Peyer's patch (tissue), 4 donors: Measurements from ENCODE around the gene RNU1-2. TPM values are rescaled to one million over a fixed set of nuclear protein-coding genes. Genes with fewer than 3 reads are reported as not detected.
A peak's percentile ranks its signal among the peaks of the same experiment; 100 is the strongest.
"Not testable (repeated sequence)": the region's sequence is repeated elsewhere in the genome, so short reads cannot be mapped to it uniquely, and the experiment has no call there.

Experiments used
- DNase-seq, 3 donors: peaks; one replicate each; pipeline ENCODE4 v3.0.0-alpha.2; 2017 to 2019
- H3K27ac ChIP-seq, 4 donors: fragments of 200-600 bp; sonication (generic); one replicate each; pipeline ENCODE4 v1.5.1; 2016 to 2019
- H3K27me3 ChIP-seq, 2 donors: fragments of 200-600 bp; sonication (generic); one replicate each; pipeline ENCODE4 v1.5.1; 2019
- H3K36me3 ChIP-seq, 3 donors: fragments of 200-600 bp; sonication (generic); one replicate each; pipeline ENCODE4 v1.5.1; 2016 to 2019
- H3K4me1 ChIP-seq, 4 donors: fragments of 200-600 bp; sonication (generic); one replicate each; pipeline ENCODE4 v1.5.1; 2016 to 2019
- H3K4me3 ChIP-seq, 4 donors: fragments of 200-600 bp; sonication (generic); 1 replicate in 3 of 4; 2 replicates in 1 of 4; pipeline ENCODE4 v1.5.1; 2016 to 2019; ENCODE audit warnings: mild to moderate bottlenecking in 1 of 4
- H3K9me3 ChIP-seq, 4 donors: fragments of 200-600 bp; sonication (generic); one replicate each; pipeline ENCODE4 v1.5.1; 2016 to 2019; ENCODE audit warnings: mild to moderate bottlenecking in 1 of 4
- POLR2A ChIP-seq, 2 donors: fragments of 450-650 bp; IDR thresholded peaks; one replicate each; pipeline ENCODE4 v1.5.1; 2017; ENCODE audit warnings: antibody characterized with exemption in 2 of 2, mild to moderate bottlenecking in 2 of 2, moderate library complexity in 2 of 2
- total RNA-seq, 4 donors: library from RNA; depleted of rRNA; stranded (reverse); fragments of >200 nt; gene quantifications; one replicate each; pipeline ENCODE4 v1.1.0, GENCODE V29; 2016
- TF ChIP-seq, protein P1 (sequence below), 6 experiments: fragments of 450-650 bp in 4 of 6; fragments of 200-600 bp in 2 of 6; sonication (generic) in 1 of 6; IDR thresholded peaks; one replicate each; pipeline ENCODE4 v1.5.1; 2017 to 2019; ENCODE audit warnings: antibody characterized with exemption in 6 of 6, mild to moderate bottlenecking in 3 of 6, moderate library complexity in 1 of 6

Gene RNU1-2
- total RNA-seq, 4 donors from 2014 or later, result under 0.01 TPM

DNA sequence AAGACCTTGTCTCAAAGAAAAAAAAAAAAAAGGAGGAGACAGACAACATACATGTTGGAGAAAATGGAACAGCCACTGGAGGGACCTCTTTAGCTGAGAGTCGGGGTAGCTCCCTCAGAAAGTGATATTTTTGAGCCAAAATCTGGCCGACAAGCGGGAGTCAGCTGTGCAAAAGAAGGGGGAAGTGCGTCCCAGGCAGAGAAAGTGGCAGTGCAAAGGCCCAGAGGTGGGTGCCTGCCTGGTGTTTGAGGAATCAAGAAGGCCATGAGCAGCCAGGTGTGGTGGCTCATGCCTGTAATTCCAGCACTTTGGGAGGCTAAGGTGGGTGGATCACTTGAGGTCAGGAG lies 19.8 kb downstream of the RNU1-2 start:
- Histone ChIP-seq H3K9me3 (no peaks in the 10 kb centered on the region), H3K27me3 (no peaks in the 10 kb centered on the region), H3K36me3 (no peaks in the 10 kb centered on the region), H3K27ac (no peak overlapping the region), H3K4me1 (peaks cover 0 to 14% (median 11%) of the 10 kb centered on the region in 4 donors), H3K4me3 (no peak overlapping the region)
- TF ChIP-seq POLR2A (IDR thresholded peaks at IDR 0.05), result no peak
- TF ChIP-seq, protein P1, sequence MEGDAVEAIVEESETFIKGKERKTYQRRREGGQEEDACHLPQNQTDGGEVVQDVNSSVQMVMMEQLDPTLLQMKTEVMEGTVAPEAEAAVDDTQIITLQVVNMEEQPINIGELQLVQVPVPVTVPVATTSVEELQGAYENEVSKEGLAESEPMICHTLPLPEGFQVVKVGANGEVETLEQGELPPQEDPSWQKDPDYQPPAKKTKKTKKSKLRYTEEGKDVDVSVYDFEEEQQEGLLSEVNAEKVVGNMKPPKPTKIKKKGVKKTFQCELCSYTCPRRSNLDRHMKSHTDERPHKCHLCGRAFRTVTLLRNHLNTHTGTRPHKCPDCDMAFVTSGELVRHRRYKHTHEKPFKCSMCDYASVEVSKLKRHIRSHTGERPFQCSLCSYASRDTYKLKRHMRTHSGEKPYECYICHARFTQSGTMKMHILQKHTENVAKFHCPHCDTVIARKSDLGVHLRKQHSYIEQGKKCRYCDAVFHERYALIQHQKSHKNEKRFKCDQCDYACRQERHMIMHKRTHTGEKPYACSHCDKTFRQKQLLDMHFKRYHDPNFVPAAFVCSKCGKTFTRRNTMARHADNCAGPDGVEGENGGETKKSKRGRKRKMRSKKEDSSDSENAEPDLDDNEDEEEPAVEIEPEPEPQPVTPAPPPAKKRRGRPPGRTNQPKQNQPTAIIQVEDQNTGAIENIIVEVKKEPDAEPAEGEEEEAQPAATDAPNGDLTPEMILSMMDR (IDR thresholded peaks at IDR 0.05), result no peak
- peak in 1 of 3 donors; percentile 46 for DNase-seq

DNA sequence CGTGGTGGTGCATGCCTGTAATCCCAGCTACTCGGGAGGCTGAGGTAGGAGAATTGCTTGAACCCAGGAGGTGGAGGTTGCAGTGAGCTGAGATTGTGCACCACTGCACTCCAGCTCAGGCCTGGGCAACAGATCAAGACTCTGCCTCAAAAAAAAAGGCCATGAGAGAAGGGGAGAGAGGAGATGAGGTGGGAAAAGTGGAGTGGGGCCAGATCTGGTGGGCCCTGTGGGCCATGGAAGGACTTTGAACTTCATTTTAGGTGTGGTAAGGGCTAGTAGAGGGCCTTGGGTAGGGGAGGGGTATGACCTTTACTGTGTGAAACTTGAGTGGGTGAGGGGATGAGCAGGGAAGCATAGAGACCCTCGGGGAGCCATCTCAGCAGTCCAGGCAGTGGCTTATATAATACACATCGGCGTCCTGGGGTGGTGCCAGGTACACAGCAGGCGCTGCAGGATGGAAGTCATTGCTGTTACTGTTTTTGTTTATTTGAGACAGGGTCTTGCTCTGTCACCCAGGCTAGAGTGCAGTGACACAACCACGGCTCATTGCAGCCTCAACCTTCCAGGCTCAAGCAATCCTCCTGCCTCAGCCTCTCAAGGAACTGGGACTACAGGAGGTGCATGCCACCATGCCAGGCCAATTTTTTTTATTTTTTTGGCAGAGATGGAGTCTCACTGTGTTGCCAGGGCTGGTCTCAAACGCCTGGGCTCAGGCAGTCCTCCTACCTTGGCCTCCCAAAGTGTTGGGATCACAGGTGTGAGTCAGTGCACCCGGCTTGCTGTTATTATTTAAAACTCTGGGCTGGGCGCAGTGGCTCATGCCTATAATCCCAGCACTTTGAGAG lies 20.5 kb downstream of the RNU1-2 start:
- not testable (repeated sequence) for H3K9me3 ChIP-seq, H3K27ac ChIP-seq, H3K4me3 ChIP-seq, H3K27me3 ChIP-seq, H3K36me3 ChIP-seq
- peak in 1 of 3 donors; percentile 39 for DNase-seq
- H3K4me1 ChIP-seq, result peaks cover 0 to 15% (median 11%) of the 10 kb centered on the region in 4 donors

DNA sequence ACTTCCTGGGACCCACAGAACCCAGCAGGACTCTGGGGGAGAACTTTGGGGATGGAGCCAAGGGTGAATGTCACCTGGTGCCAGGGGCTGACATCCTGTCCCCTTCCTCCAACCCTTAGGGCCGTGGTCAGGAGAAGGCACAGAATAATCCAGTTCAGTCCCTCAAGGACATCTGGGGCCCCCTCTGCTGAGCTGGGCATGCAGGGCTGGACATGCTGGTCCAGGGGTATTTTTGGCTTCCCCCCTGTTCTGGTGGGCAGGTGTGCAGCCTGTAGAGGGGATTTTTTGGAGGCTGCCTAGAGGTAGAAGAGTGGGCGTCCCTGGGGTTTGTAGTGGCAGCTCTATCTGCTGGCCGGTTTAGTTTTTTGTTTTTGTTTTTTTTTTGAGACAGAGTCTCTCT lies 22.6 kb downstream of the RNU1-2 start:
- Histone ChIP-seq H3K4me1 (peaks cover 0 to 18% (median 12%) of the 10 kb centered on the region in 4 donors), H3K27me3 (no peaks in the 10 kb centered on the region), H3K4me3 (no peak overlapping the region), H3K9me3 (no peaks in the 10 kb centered on the region), H3K27ac (no peak overlapping the region), H3K36me3 (no peaks in the 10 kb centered on the region)
- peak in 1 of 3 donors; percentile 39 for DNase-seq
- TF ChIP-seq, protein P1 (IDR thresholded peaks at IDR 0.05), result no peak
- TF ChIP-seq POLR2A (IDR thresholded peaks at IDR 0.05), result no peak

DNA sequence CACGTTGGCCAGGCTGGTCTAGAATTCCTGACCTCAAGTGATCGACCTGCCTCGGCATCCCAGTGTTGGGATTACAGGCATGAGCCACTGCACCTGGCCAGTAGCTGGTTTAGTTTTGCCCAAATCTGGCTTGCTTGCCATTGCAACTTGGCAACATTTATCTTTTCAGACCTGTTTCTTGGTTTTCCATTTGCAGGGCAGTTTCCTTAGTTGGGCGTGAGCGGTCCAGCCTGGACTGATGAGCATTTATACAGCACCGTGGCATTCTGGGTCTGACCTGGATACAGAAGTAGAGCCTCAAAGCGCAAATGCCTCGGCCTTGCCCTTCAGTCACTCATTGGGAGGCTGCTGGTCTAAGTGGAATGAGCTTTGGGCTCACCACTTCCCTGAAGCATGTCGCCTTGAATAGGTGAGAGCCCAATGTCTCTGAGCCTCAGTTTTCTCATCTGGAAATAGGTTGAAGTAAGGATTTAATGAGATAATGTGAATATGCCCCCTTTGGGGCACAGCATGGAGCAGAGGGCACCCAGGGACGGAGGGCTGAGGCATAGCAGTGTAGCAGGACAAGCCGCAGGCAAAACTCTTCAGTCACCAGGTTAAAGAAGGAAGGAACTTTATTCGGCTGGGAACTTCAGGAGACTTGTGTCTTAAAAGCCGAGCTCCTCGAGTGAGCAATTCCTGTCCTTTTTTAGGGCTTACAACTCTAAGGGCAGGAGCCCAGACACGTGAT lies 23.3 kb downstream of the RNU1-2 start:
- not testable (repeated sequence) for H3K27ac ChIP-seq, H3K4me3 ChIP-seq, H3K36me3 ChIP-seq, H3K27me3 ChIP-seq, H3K9me3 ChIP-seq
- H3K4me1 ChIP-seq, result peaks cover 0 to 14% (median 8%) of the 10 kb centered on the region in 4 donors
- peak in 1 of 3 donors; percentile 24 for DNase-seq

DNA sequence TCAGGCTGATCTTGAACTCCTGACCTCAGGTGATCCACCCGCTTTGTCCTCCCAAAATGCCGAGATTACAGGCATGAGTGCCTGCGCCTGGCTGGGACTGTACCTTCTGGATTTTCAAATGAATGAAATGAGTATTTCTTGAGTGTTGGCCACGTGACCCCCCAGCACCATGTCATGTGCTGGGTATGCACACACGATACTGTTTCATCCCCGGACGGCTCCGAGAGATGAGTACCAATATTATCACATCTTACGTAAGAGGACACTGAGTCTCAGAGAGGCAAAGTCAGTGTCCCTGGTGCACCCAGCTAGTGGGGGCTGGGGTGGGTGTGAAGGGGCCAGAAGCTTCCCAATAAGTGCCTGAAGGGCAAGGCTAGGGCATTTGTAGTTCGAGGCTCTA lies 25.2 kb downstream of the RNU1-2 start:
- Histone ChIP-seq H3K27ac (no peak overlapping the region), H3K27me3 (no peaks in the 10 kb centered on the region)
- peak in 2 of 3 donors; percentile 40 to 45 for DNase-seq

DNA sequence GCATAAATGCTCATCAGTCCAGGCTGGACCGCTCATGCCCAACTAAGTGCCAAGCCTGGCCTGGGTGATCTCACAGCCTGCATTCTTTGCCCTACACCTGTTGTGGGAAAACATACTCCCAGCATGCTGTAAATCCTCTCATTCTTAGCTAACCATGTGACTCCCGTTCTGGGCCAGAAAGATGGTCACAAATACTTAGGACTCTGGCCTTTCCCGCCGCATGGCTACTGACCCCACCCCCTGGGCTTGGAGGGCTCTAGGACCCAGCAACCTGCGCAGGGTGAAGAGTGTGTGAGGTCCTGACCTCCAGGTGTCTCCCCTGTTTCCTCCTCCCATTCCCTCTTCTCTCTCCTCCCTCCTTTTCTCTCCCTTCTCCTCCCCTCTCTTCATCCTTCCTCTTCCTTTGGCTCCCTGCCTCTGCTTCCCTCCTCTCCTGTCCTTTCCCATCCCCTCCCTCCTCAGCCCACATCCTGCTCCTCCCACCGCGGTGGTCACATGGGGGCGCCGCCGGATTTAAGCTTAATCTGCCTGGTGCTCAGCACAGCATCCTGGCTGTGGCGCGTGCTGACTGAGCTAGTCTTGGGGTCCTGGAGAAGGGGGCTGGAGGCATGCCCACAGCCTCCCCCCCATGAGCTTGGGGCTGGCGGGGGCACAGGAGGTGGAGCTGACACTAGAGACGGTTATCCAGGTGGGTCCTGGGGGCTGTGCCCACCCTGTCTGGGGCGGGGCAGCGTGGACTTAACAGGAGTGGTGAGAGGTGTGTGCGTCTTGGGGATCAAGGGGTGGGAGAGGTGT lies 25.8 kb downstream of the RNU1-2 start, which contains the start of gene CROCC:
Gene CROCC (plus strand): TSS at position 541 of the 795 bp plus-strand sequence. CDS start 88 bp downstream, at position 629.
- Histone ChIP-seq H3K36me3 (no peaks in the 10 kb centered on the region), H3K9me3 (no peaks in the 10 kb centered on the region), H3K4me1 (peaks cover 0 to 10% (median 6%) of the 10 kb centered on the region in 4 donors), H3K27ac (no peak within 1 kb of the TSS), H3K4me3 (peak within 1 kb of the TSS in 1 of 4 donors; percentile 1), H3K27me3 (no peaks in the 10 kb centered on the region)
- peak; percentile 53 to 81 (median 62) for DNase-seq
- TF ChIP-seq, protein P1 (IDR thresholded peaks at IDR 0.05), result no peak
- TF ChIP-seq POLR2A (IDR thresholded peaks at IDR 0.05), result no peak

More for the DNA sequence above, 25.2 kb downstream of the RNU1-2 start:
- no peaks in the 10 kb centered on the region for H3K36me3 ChIP-seq
- H3K4me1 ChIP-seq, result peaks cover 0 to 10% (median 6%) of the 10 kb centered on the region in 4 donors
- H3K4me3 ChIP-seq, result no peak overlapping the region
- TF ChIP-seq, protein P1 (IDR thresholded peaks at IDR 0.05), result no peak
- TF ChIP-seq POLR2A (IDR thresholded peaks at IDR 0.05), result no peak
- H3K9me3 ChIP-seq, result no peaks in the 10 kb centered on the region
